Psoas muscle (tissue), 8 donors: ENCODE results near the gene TRIL. TPM values are rescaled to one million over a fixed set of nuclear protein-coding genes. Genes with fewer than 3 reads are reported as not detected.

Source experiments
- ATAC-seq, 4 donors: fragments of 200-7000 bp; cut with Tn5 transposase; one replicate each; pipeline ENCODE4 v1.9.1; 2020; ENCODE audit warnings: moderate library complexity in 3 of 4, mild to moderate bottlenecking in 2 of 4
- DNase-seq, 2 donors: peaks; one replicate each; pipeline ENCODE4 v3.0.0-alpha.2; 2020
- H3K27ac ChIP-seq: fragments of 200-600 bp; one replicate; pipeline ENCODE4 v1.8.0; 2022
- H3K27me3 ChIP-seq, 3 donors: fragments of 200-600 bp in 1 of 3; one replicate each; pipeline versions ENCODE4 v1.6.1 to v1.8.0; 2013 to 2022; ENCODE audit warnings: low read length in 2 of 3, mild to moderate bottlenecking in 2 of 3, moderate library complexity in 1 of 3; ENCODE audit not compliant: insufficient read depth in 3 of 3
- H3K36me3 ChIP-seq, 2 donors: fragments of 200-600 bp in 1 of 2; one replicate each; pipeline versions ENCODE4 v1.6.1 to v1.8.0; 2013 to 2022; ENCODE audit warnings: low read depth in 1 of 2, mild to moderate bottlenecking in 1 of 2, moderate library complexity in 1 of 2; ENCODE audit not compliant: insufficient read depth in 1 of 2
- H3K4me1 ChIP-seq: fragments of 200-600 bp; one replicate; pipeline ENCODE4 v1.8.0; 2022
- H3K4me3 ChIP-seq: fragments of 200-600 bp; one replicate; pipeline ENCODE4 v1.8.0; 2022; ENCODE audit warnings: mild to moderate bottlenecking
- H3K9me3 ChIP-seq: fragments of 200-600 bp; one replicate; pipeline ENCODE4 v1.8.0; 2022
- WGBS, 3 donors: extraction: QIAGEN DNeasy Blood & Tissue Kit; methylation state at CpG; one replicate each; pipeline versions ENCODE4 v1.1.6 to v1.1.7; 2013; 5-methylcytosine and 5-hydroxymethylcytosine counted together
- intact Hi-C, 2 donors: fragments of 100-400 bp; cut with DNase I; formaldehyde crosslinking; loops; one replicate each; pipeline versions ENCODE4 v1.11.0 to v1.14.2; 2022
- polyA plus RNA-seq, 3 donors: library from polyadenylated mRNA; stranded (reverse); fragments of 200-250 nt; gene quantifications; one replicate each; pipeline ENCODE4 v1.2.3, GENCODE V29; 2013
- total RNA-seq, 4 donors: library from RNA; stranded (reverse); fragmentation: NEBNext Ultra II Directional in 2 of 4; extraction: Animal tissue kit (Norgen Biotek cat#: 25700) in 2 of 4; gene quantifications; one replicate each; pipeline versions ENCODE4 v1.2.1 to v1.2.4, GENCODE V29; 2021 to 2023
- TF ChIP-seq, protein P1 (sequence below): fragments of 200-600 bp; IDR thresholded peaks from one replicate; pipeline ENCODE4 v1.8.0; 2022; ENCODE audit warnings: antibody characterized with exemption
- donor health status: healthy with polysubstance abuse.
- donor health status: DM: no; HTN: no; CAD: no; lungs with moderate emphysema.
- donor health status: Bipolar disorder and iron deficiency.
- donor health status: healthy.
- donor health status: DM: yes; HTN: yes; CAD: no.
- donor health status: DM: no; HTN: no; CAD: no.
- donor health status: DM: no; HTN: no; CAD: no.
- donor health status: DM: yes; HTN: yes; CAD: no.

The TRIL gene
- total and polyA plus RNA-seq, 7 donors = 0.38 to 3.2 (median 0.62) TPM

DNA sequence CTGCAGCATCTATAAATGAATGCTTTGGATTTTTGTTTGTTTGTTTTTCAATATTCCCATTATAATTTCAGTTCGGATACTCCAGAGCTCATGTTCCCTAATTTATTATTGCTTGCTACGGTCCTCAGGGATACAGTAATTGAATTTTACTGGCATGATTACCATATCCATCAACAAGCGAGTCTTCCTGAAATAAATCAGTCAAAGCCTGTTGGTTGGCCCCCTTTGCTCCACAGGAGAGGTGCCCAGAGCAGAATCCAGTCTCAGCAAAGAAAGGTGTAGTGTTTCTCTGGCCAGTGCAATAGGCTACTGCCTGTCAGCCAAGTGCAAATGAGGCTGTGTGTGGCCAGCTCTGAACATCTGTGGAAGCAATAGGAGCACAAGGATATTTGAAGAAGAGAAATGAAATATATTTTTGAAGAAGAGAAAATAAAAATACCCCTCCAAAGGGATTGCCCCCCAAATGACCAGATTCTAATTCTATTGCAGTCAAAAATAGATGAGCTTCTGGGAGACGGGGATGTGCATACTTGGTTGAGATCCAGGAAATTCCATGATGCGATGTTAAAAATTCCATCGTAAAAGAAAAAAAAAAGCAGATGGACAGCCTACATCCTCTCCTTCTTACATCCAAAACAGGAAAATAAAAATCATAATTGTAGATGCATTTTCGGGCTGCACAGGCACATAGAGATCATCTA is 18.1 kb downstream of the TRIL start:
- WGBS, 3 donors = 12 to 20% (median 16%) methylated on average over 7 of the region's 7 CpGs
- TF ChIP-seq, protein P1, sequence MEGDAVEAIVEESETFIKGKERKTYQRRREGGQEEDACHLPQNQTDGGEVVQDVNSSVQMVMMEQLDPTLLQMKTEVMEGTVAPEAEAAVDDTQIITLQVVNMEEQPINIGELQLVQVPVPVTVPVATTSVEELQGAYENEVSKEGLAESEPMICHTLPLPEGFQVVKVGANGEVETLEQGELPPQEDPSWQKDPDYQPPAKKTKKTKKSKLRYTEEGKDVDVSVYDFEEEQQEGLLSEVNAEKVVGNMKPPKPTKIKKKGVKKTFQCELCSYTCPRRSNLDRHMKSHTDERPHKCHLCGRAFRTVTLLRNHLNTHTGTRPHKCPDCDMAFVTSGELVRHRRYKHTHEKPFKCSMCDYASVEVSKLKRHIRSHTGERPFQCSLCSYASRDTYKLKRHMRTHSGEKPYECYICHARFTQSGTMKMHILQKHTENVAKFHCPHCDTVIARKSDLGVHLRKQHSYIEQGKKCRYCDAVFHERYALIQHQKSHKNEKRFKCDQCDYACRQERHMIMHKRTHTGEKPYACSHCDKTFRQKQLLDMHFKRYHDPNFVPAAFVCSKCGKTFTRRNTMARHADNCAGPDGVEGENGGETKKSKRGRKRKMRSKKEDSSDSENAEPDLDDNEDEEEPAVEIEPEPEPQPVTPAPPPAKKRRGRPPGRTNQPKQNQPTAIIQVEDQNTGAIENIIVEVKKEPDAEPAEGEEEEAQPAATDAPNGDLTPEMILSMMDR = no peak
- ATAC-seq (peak; percentile 53 to 82 (median 70)), DNase-seq (no peak)
- no peak overlapping the region for H3K4me3 ChIP-seq
- no peaks in the 10 kb centered on the region for H3K9me3 ChIP-seq
- H3K4me1 ChIP-seq = peaks cover 19% of the 10 kb centered on the region
- no peaks in the 10 kb centered on the region for H3K27me3 ChIP-seq
- no peak overlapping the region for H3K27ac ChIP-seq
- intact Hi-C loops = no loop called here
- H3K36me3 ChIP-seq = no peaks in the 10 kb centered on the region

DNA sequence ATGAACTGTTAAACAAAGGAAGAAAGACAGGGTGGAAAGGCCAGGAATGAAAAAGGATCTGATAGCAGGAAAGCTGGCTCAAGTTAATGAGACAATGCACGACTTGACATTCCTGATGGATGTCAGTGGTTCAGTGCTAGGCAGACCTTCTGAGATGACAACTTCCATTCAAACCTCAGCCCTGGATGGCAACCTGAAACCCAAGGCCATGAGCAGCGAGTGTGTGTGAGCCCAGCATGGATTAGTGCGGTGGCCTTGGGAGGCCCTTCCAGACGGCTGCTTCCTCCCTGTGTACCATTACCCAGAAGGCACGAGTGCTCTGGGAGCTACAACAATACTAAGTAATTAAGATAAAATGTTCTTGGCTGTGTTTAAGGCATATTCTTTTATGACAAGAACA is 18.8 kb downstream of the TRIL start:
- 12 to 17% (median 16%) methylated on average over 5 of the region's 5 CpGs for WGBS, 3 donors
- Histone ChIP-seq H3K4me1 (peaks cover 19% of the 10 kb centered on the region), H3K9me3 (no peaks in the 10 kb centered on the region), H3K27me3 (no peaks in the 10 kb centered on the region), H3K36me3 (no peaks in the 10 kb centered on the region), H3K4me3 (no peak overlapping the region), H3K27ac (no peak overlapping the region)
- DNase-seq = no peak
- intact Hi-C loops = no loop called here
- ATAC-seq = peak; percentile 60 to 80 (median 66)
- TF ChIP-seq, protein P1 = no peak

DNA sequence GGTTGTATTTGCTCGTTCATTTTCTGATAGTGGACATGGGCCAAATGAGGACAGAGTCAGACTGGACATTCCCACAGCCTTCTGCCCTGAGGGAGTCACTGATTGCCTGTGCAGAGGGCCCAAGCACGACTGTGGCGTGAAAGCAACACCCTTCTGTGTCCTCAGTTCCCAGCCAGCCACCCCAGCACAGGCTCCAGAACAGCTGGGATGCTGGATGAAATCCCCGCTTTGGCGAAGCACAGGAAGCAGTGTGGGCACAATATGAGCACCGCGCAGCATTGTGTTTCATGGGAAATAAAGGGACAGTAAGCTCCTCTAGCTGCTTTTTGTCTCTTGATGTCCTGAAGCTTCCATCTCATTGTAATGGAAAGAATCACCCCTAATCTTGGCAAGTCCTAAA is 20.5 kb downstream of the TRIL start:
- Histone ChIP-seq H3K36me3 (no peaks in the 10 kb centered on the region), H3K9me3 (no peaks in the 10 kb centered on the region), H3K27me3 (no peaks in the 10 kb centered on the region), H3K4me1 (peaks cover 19% of the 10 kb centered on the region), H3K4me3 (no peak overlapping the region), H3K27ac (no peak overlapping the region)
- intact Hi-C loops = no loop called here
- 28 to 43% (median 41%) methylated on average over 7 of the region's 7 CpGs for WGBS, 3 donors
- ATAC-seq (peak in 2 of 4 donors; percentile 50 to 54), DNase-seq (no peak)
- TF ChIP-seq, protein P1 = no peak

DNA sequence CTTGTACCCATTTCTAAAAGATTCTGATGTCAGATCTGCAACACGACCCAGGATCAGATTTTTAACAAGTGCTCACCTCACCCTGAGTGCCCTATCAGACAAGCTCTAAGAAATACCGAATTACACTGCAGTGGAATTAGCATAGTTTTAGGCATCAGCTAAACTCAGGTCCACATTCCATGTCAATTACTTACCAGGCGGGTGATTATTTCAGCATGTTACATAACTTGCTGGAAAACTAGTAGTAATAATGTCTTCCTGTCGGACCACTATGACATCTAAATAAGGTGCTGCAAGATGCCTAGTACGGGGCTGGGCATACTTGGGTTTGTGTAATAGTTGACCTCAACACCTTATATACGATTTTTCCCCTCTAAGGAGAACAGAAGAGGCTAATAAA is 21.0 kb downstream of the TRIL start:
- Histone ChIP-seq H3K27ac (no peak overlapping the region), H3K27me3 (no peaks in the 10 kb centered on the region), H3K36me3 (no peaks in the 10 kb centered on the region), H3K9me3 (no peaks in the 10 kb centered on the region), H3K4me1 (peaks cover 19% of the 10 kb centered on the region), H3K4me3 (no peak overlapping the region)
- intact Hi-C loops = no loop called here
- TF ChIP-seq, protein P1 = no peak
- DNase-seq (no peak), ATAC-seq (no peak)
- WGBS, 3 donors = 56 to 64% (median 56%) methylated on average over 6 of the region's 6 CpGs

DNA sequence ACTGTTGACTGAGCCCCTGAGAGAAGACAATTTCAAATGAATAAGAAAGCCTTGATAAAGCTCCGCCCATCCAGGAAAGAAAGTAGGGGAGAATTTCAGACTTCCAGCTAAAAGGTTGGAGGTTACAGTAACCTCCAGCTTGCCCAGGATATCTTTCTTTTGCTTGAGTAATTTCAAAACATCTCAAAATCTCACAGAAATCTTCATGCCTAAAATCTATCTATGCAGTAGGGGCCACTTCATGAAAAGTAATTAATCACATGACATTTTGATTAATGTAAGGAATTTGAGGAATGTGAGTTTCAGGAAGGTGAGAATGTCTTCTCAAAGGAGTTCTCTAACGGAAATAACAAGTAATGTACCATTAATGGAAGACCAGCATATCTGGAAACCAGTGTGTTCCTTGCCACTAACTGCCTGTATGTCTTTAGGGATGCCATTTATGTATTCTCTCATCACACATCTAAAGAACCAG is 24.2 kb downstream of the TRIL start:
- Histone ChIP-seq H3K9me3 (no peaks in the 10 kb centered on the region), H3K27ac (no peak overlapping the region), H3K36me3 (no peaks in the 10 kb centered on the region), H3K27me3 (no peaks in the 10 kb centered on the region), H3K4me3 (no peak overlapping the region), H3K4me1 (no peaks in the 10 kb centered on the region)
- 75 to 83% (median 80%) methylated on average over 2 of the region's 2 CpGs for WGBS, 3 donors
- no peak for DNase-seq
- intact Hi-C loops = no loop called here
- TF ChIP-seq, protein P1 = no peak
- no peak for ATAC-seq
